Measurements from ENCODE around the gene ISM1. TPM values are rescaled to one million over a fixed set of nuclear protein-coding genes. Genes with fewer than 3 reads are reported as not detected.

The ISM1 gene
- polyA plus RNA-seq, 1 donor from 2014 or later = not detected

DNA sequence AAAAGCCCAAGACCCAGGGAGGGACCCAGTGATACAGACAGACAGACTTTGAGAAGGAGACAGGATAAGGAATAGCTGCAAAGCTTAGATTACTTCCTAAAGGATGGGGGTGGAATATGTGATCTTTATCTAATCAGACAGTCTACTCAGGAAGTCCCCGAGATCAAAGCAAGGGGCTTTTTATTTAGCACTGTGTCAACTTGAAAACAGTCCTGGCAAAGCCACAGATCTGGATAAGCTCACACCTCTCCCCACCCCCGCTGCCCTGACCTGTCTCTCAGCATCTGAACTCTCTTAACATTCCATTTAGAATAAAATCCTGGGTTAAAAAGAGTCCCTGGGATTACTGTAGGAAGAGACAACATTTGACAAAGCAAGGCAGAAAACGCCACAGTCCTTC, 101.5 kb downstream of the ISM1 start:
- Histone ChIP-seq H3K9me2 (ENCODE audit: insufficient read depth, low read length) (no peaks in the 10 kb centered on the region), H3K9ac (ENCODE audit: low read length) (no peak overlapping the region), H3K36me3 (ENCODE audit: insufficient read depth, low read length) (no peaks in the 10 kb centered on the region), H2AFZ (ENCODE audit: low read depth, low read length) (no peak overlapping the region), H3K4me3 (ENCODE audit: low read length) (no peak overlapping the region), H4K20me1 (ENCODE audit: insufficient read depth) (no peaks in the 10 kb centered on the region), H3K27ac (ENCODE audit: low read length) (no peak overlapping the region), H3F3A (ENCODE audit: insufficient read depth, low read length, poor library complexity, severe bottlenecking) (no peaks in the 10 kb centered on the region), H3K79me2 (replicated peaks; ENCODE audit: insufficient read depth, low read length) (no peaks in the 10 kb centered on the region), H3K9me3 (ENCODE audit: low read length) (no peaks in the 10 kb centered on the region), H3K4me2 (ENCODE audit: low read length) (no peak overlapping the region), H3K27me3 (ENCODE audit: insufficient read depth, low read depth, low read length) (no peaks in the 10 kb centered on the region)
- TF ChIP-seq CTCF (IDR thresholded peaks at IDR 0.05; ENCODE audit: poor library complexity, severe bottlenecking) = no peak
- no peak for TF ChIP-seq RAD21 (conservative IDR thresholded peaks at IDR 0.05)

- no peak overlapping the region for H2AFZ ChIP-seq (ENCODE audit: low read depth, low read length)
- no peak overlapping the region for H3K9ac ChIP-seq (ENCODE audit: low read length)
- no peak overlapping the region for H3K4me2 ChIP-seq (ENCODE audit: low read length)
- TF ChIP-seq SMC3 (conservative IDR thresholded peaks at IDR 0.05; ENCODE audit: poor library complexity) = no peak
- no peak for TF ChIP-seq CTCF (IDR thresholded peaks at IDR 0.05; ENCODE audit: poor library complexity, severe bottlenecking)
- no peak for TF ChIP-seq POLR2AphosphoS5 (IDR thresholded peaks at IDR 0.05)
- no peak for TF ChIP-seq EZH2 (IDR thresholded peaks at IDR 0.05; ENCODE audit: borderline replicate concordance, insufficient read depth, low read length, poor library complexity, severe bottlenecking)
- no peak for TF ChIP-seq RAD21 (conservative IDR thresholded peaks at IDR 0.05)
- no peak for TF ChIP-seq TAF1 (IDR thresholded peaks at IDR 0.05; ENCODE audit: low read depth)
- TF ChIP-seq, protein P1, sequence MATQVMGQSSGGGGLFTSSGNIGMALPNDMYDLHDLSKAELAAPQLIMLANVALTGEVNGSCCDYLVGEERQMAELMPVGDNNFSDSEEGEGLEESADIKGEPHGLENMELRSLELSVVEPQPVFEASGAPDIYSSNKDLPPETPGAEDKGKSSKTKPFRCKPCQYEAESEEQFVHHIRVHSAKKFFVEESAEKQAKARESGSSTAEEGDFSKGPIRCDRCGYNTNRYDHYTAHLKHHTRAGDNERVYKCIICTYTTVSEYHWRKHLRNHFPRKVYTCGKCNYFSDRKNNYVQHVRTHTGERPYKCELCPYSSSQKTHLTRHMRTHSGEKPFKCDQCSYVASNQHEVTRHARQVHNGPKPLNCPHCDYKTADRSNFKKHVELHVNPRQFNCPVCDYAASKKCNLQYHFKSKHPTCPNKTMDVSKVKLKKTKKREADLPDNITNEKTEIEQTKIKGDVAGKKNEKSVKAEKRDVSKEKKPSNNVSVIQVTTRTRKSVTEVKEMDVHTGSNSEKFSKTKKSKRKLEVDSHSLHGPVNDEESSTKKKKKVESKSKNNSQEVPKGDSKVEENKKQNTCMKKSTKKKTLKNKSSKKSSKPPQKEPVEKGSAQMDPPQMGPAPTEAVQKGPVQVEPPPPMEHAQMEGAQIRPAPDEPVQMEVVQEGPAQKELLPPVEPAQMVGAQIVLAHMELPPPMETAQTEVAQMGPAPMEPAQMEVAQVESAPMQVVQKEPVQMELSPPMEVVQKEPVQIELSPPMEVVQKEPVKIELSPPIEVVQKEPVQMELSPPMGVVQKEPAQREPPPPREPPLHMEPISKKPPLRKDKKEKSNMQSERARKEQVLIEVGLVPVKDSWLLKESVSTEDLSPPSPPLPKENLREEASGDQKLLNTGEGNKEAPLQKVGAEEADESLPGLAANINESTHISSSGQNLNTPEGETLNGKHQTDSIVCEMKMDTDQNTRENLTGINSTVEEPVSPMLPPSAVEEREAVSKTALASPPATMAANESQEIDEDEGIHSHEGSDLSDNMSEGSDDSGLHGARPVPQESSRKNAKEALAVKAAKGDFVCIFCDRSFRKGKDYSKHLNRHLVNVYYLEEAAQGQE (IDR thresholded peaks at IDR 0.05; ENCODE audit: borderline replicate concordance) = no peak
- no peak for TF ChIP-seq EP300 (conservative IDR thresholded peaks at IDR 0.05; ENCODE audit: poor library complexity, severe bottlenecking)
- TF ChIP-seq MXI1 (conservative IDR thresholded peaks at IDR 0.05; ENCODE audit: poor library complexity, severe bottlenecking) = no peak
- H3K79me2 ChIP-seq (replicated peaks; ENCODE audit: insufficient read depth, low read length) = no peaks in the 10 kb centered on the region
- no peak overlapping the region for H3K27ac ChIP-seq (ENCODE audit: low read length)
- H3K9me2 ChIP-seq (ENCODE audit: insufficient read depth, low read length) = no peaks in the 10 kb centered on the region
- H3K9me3 ChIP-seq (ENCODE audit: low read length) = no peaks in the 10 kb centered on the region
- no peaks in the 10 kb centered on the region for H3K36me3 ChIP-seq (ENCODE audit: insufficient read depth, low read length)
- no peaks in the 10 kb centered on the region for H3F3A ChIP-seq (ENCODE audit: insufficient read depth, low read length, poor library complexity, severe bottlenecking)
- no peaks in the 10 kb centered on the region for H4K20me1 ChIP-seq (ENCODE audit: insufficient read depth)
- H3K27me3 ChIP-seq (ENCODE audit: insufficient read depth, low read depth, low read length) = no peaks in the 10 kb centered on the region
- H3K4me3 ChIP-seq (ENCODE audit: low read length) = no peak overlapping the region
Observed at GRCh38 chr20:13325033-13325432, 104.0 kb downstream of the ISM1 start.

Measured in neural cell (in vitro differentiated cells).